ENCODE results near the gene DHRS3. TPM values are rescaled to one million over a fixed set of nuclear protein-coding genes. Genes with fewer than 3 reads are reported as not detected.
A peak's percentile ranks its signal among the peaks of the same experiment; 100 is the strongest.

Gene DHRS3
- total and polyA plus RNA-seq, 10 donors = 8.9 to 41.0 (median 28.7) TPM

DNA sequence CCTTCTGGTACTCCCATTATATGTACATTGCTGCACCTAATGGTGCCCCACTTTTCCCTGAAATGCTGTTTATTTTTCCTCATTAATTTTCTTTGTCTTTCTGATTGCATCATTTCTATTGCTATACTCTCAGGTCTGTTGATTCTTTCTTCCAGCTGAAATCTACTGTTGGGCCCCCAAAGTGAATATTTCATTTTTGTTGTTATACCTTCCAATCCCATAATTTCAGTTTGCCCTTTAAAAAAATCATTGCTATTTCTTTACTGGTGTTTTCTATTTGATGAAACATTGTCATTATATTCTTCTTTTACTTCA lies 22.9 kb upstream of the DHRS3 start:
- intact Hi-C loops (cut with DNase I; ENCODE audit: low total_unique reads) = no loop called here
- no peak overlapping the region for H3K27ac ChIP-seq
- H3K4me1 ChIP-seq = peaks cover 0 to 10% (median 4%) of the 10 kb centered on the region in 6 donors
- H3K4me3 ChIP-seq = no peak overlapping the region
- DNase-seq = no peak
- H3K9me3 ChIP-seq = peaks cover 3 to 44% (median 33%) of the 10 kb centered on the region in 8 donors
- no peaks in the 10 kb centered on the region for H3K36me3 ChIP-seq
- peaks cover 0 to 6% (median 0%) of the 10 kb centered on the region in 7 donors for H3K27me3 ChIP-seq (replicated peaks in 1 of 7)
- TF ChIP-seq, protein P1, sequence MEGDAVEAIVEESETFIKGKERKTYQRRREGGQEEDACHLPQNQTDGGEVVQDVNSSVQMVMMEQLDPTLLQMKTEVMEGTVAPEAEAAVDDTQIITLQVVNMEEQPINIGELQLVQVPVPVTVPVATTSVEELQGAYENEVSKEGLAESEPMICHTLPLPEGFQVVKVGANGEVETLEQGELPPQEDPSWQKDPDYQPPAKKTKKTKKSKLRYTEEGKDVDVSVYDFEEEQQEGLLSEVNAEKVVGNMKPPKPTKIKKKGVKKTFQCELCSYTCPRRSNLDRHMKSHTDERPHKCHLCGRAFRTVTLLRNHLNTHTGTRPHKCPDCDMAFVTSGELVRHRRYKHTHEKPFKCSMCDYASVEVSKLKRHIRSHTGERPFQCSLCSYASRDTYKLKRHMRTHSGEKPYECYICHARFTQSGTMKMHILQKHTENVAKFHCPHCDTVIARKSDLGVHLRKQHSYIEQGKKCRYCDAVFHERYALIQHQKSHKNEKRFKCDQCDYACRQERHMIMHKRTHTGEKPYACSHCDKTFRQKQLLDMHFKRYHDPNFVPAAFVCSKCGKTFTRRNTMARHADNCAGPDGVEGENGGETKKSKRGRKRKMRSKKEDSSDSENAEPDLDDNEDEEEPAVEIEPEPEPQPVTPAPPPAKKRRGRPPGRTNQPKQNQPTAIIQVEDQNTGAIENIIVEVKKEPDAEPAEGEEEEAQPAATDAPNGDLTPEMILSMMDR (IDR thresholded peaks at IDR 0.05 in 8 of 11, conservative IDR thresholded peaks at IDR 0.05 in 3 of 11) = no peak
- TF ChIP-seq POLR2A (IDR thresholded peaks at IDR 0.05) = no peak
- no peak for TF ChIP-seq POLR2AphosphoS5 (IDR thresholded peaks at IDR 0.05)

DNA sequence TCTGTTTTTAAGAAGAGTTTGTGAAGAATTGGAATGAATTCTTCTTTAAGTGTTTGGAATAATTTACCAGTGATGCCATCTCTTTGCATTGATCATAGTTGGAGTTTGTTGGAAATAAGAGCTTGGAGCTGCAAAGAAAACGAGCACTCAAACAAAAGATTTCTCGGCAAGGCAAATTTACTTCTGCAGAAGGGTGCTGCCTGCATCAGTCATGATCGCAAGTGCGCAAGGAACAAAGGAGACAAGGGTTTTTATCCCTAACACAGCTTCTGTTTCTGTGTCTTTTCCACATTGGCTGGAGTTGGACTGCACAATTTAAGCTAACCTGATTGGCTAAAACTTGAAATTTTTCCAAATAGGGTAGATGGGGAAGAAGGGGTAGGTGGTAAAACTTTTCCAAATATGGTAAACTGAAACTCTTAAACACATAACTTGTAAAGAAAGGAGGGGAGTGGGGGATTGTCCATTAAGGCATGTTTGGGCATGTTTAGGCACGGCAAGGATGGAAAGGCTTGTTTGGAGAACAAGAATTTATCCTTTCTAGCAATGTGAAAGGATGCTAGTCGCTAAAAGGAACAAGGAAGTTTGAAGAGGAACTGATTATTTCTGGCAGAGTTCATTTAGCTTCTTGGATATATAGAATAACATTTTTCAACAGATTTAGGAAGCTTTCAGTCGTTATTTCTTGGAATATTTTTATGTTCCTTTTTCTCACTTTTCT lies 22.4 kb upstream of the DHRS3 start:
- intact Hi-C loops (cut with DNase I; ENCODE audit: low total_unique reads) = no loop called here
- peaks cover 0 to 6% (median 0%) of the 10 kb centered on the region in 7 donors for H3K27me3 ChIP-seq (replicated peaks in 1 of 7)
- H3K27ac ChIP-seq = no peak overlapping the region
- no peak overlapping the region for H3K4me3 ChIP-seq
- TF ChIP-seq POLR2AphosphoS5 (IDR thresholded peaks at IDR 0.05) (no peak), POLR2A (IDR thresholded peaks at IDR 0.05) (no peak)
- TF ChIP-seq, protein P1 (IDR thresholded peaks at IDR 0.05 in 8 of 11, conservative IDR thresholded peaks at IDR 0.05 in 3 of 11) = no peak
- DNase-seq = no peak
- H3K4me1 ChIP-seq = peaks cover 0 to 14% (median 4%) of the 10 kb centered on the region in 6 donors
- WGBS, 5 donors = 85 to 92% (median 88%) methylated on average over 7 of the region's 7 CpGs
- no peaks in the 10 kb centered on the region for H3K36me3 ChIP-seq
- peaks cover 3 to 44% (median 33%) of the 10 kb centered on the region in 8 donors for H3K9me3 ChIP-seq

DNA sequence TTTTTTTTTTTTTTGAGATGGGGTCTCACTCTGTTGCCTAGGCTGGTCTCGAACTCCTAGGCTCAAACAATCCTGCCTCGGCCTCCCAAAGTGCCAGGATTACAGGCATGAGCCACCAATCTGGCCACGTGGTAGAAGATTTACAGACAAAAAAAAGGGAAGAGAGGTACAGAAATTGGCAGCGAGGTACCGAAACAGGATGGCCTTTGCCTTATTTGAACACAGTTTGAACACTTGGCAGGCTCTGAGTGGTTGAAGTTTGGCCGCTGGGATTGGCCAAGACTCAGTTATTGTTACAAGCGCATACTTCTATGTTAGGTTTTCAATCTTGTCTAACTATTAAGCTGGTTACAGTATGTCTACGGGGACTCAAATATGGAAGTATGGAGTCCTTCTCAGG lies 19.7 kb upstream of the DHRS3 start:
- intact Hi-C loops (cut with DNase I; ENCODE audit: low total_unique reads) = no loop called here
- peak overlapping the region in 1 of 8 donors; percentile 81 for H3K27ac ChIP-seq
- DNase-seq = peak; percentile 16
- WGBS, 5 donors = 91 to 95% (median 92%) methylated on average over 8 of the region's 8 CpGs
- H3K27me3 ChIP-seq (replicated peaks in 1 of 7) = peaks cover 0 to 10% (median 0%) of the 10 kb centered on the region in 7 donors
- H3K4me1 ChIP-seq = peaks cover 0 to 30% (median 8%) of the 10 kb centered on the region in 6 donors
- H3K9me3 ChIP-seq = peaks cover 3 to 44% (median 33%) of the 10 kb centered on the region in 8 donors
- no peaks in the 10 kb centered on the region for H3K36me3 ChIP-seq
- TF ChIP-seq POLR2AphosphoS5 (IDR thresholded peaks at IDR 0.05) (no peak), POLR2A (IDR thresholded peaks at IDR 0.05) (no peak)
- TF ChIP-seq, protein P1 (IDR thresholded peaks at IDR 0.05 in 8 of 11, conservative IDR thresholded peaks at IDR 0.05 in 3 of 11) = no peak
- no peak overlapping the region for H3K4me3 ChIP-seq

DNA sequence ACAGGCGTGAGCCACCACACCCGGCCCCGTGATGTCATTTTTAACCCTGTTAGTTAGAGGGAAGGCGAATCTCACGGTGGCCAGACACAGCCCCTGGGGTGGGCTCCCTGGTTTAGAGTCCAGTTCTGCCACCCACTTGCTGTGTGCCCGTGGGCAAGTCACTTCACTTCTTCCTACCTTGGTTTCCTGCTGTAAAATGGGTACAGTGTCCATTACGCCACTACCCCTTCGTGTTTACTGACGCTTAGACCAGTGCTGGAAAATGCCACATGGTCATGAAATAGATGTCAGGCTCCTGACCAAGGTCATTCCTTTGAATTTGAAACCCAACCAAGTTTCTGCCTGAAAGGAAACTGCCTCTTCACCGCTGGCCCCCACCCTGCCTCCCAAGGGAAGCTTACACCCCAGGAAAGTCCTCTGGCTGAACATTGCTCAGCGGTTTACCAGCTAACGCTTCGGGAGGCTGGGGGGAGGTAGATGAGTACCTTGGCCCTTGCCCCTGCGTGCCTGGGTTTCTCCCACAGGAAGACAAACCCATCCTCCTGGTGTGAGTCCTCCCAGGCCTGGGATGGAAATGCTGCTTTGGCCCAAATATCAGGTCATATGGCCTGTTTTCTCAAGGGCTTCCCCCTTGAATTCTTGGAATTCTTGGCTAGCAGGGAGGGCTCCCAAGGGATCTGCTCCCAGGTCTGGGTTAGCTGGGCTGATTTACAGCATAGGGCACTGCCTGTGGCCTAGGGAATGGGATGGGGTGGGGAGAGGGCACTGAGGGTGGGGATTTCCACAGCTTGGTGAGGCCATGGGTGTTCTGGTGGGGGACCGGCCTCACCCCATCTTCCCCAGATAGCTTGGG lies 18.3 kb upstream of the DHRS3 start:
- peaks cover 3 to 34% (median 29%) of the 10 kb centered on the region in 8 donors for H3K9me3 ChIP-seq
- peaks cover 0 to 10% (median 0%) of the 10 kb centered on the region in 7 donors for H3K27me3 ChIP-seq (replicated peaks in 1 of 7)
- no peaks in the 10 kb centered on the region for H3K36me3 ChIP-seq
- intact Hi-C loops (cut with DNase I; ENCODE audit: low total_unique reads) = no loop called here
- H3K27ac ChIP-seq = peak overlapping the region; percentile 66 to 91 (median 81)
- DNase-seq = peak; percentile 84
- H3K4me3 ChIP-seq = no peak overlapping the region
- TF ChIP-seq POLR2AphosphoS5 (IDR thresholded peaks at IDR 0.05) (peak; percentile 34 to 81 (median 72)), POLR2A (IDR thresholded peaks at IDR 0.05) (no peak)
- 60 to 70% (median 64%) methylated on average over 13 to 15 of the region's 15 CpGs for WGBS, 5 donors
- H3K4me1 ChIP-seq = peaks cover 0 to 42% (median 14%) of the 10 kb centered on the region in 6 donors

All from spleen (tissue), 11 donors.